GM23248 (cell line): ENCODE measurements around the gene SIK2. TPM values are rescaled to one million over a fixed set of nuclear protein-coding genes. Genes with fewer than 3 reads are reported as not detected.
A peak's percentile ranks its signal among the peaks of the same experiment; 100 is the strongest.

Experiments used
- DNase-seq: peaks from one replicate; pipeline ENCODE4 v3.0.0-alpha.2; 2015
- H2AFZ ChIP-seq: fragments of 200-600 bp; sonication (generic); 2 replicates; pipeline ENCODE4 v1.6.1; 2016; ENCODE audit warnings: antibody characterized with exemption
- H3F3A ChIP-seq: fragments of 200-600 bp; sonication (generic); 2 replicates; pipeline ENCODE4 v1.6.1; 2016; ENCODE audit warnings: mild to moderate bottlenecking, antibody characterized with exemption, mixed run types; ENCODE audit not compliant: insufficient read depth
- H3K27ac ChIP-seq: fragments of 200-600 bp; sonication (generic); 2 replicates; pipeline ENCODE4 v1.5.1; 2016; ENCODE audit warnings: mild to moderate bottlenecking
- H3K27me3 ChIP-seq: fragments of 200-600 bp; sonication (generic); replicated peaks from 2 replicates; pipeline ENCODE4 v1.6.1; 2016; ENCODE audit warnings: mild to moderate bottlenecking; ENCODE audit not compliant: insufficient read depth
- H3K36me3 ChIP-seq: fragments of 200-600 bp; sonication (generic); 2 replicates; pipeline ENCODE4 v1.6.1; 2016; ENCODE audit warnings: low read depth, mild to moderate bottlenecking
- H3K4me1 ChIP-seq: fragments of 200-600 bp; sonication (generic); 2 replicates; pipeline ENCODE4 v1.6.1; 2016; ENCODE audit warnings: mild to moderate bottlenecking; ENCODE audit not compliant: insufficient read depth
- H3K4me2 ChIP-seq: fragments of 200-600 bp; sonication (generic); one replicate; pipeline ENCODE4 v1.6.1; 2016; ENCODE audit warnings: mild to moderate bottlenecking; ENCODE audit not compliant: unreplicated experiment
- H3K4me3 ChIP-seq: fragments of 200-600 bp; sonication (generic); 2 replicates; pipeline ENCODE4 v1.5.1; 2016; ENCODE audit warnings: mild to moderate bottlenecking
- H3K79me2 ChIP-seq: fragments of 200-600 bp; sonication (generic); 2 replicates; pipeline ENCODE4 v1.6.1; 2016; ENCODE audit warnings: mild to moderate bottlenecking; ENCODE audit not compliant: insufficient read depth
- H3K9ac ChIP-seq: fragments of 200-600 bp; sonication (generic); 2 replicates; pipeline ENCODE4 v1.6.1; 2016; ENCODE audit warnings: mild to moderate bottlenecking
- H3K9me2 ChIP-seq: fragments of 200-600 bp; sonication (generic); 2 replicates; pipeline ENCODE4 v1.6.1; 2016; ENCODE audit warnings: mixed run types, mild to moderate bottlenecking, moderate library complexity; ENCODE audit not compliant: insufficient read depth
- H3K9me3 ChIP-seq: fragments of 200-600 bp; sonication (generic); one replicate; pipeline ENCODE4 v1.6.1; 2017; ENCODE audit warnings: low read depth
- H4K20me1 ChIP-seq: fragments of 200-600 bp; sonication (generic); 2 replicates; pipeline ENCODE4 v1.6.0; 2016; ENCODE audit not compliant: insufficient read depth
- EZH2 ChIP-seq: fragments of 200-600 bp; sonication (generic); IDR thresholded peaks from 2 replicates; pipeline ENCODE4 v1.6.1; 2018; ENCODE audit warnings: antibody characterized with exemption, mild to moderate bottlenecking; ENCODE audit not compliant: insufficient read depth, poor library complexity, severe bottlenecking
- EZH2phosphoT487 ChIP-seq: fragments of 200-600 bp; sonication (generic); IDR thresholded peaks from 2 replicates; pipeline ENCODE4 v1.6.1; 2018; ENCODE audit warnings: antibody characterized with exemption, moderate library complexity, mild to moderate bottlenecking, low read depth; ENCODE audit not compliant: insufficient read depth
- WGBS, 2 experiments: methylation state at CpG; one replicate each; pipeline ENCODE4 v1.1.6; 2015 to 2017; ENCODE audit warnings: low lambda C conversion rate in 2 of 2, low coverage in 1 of 2; ENCODE audit errors: missing lambda C conversion rate in 2 of 2; 5-methylcytosine and 5-hydroxymethylcytosine counted together
- in situ Hi-C: fragments of 300-500 bp; cut with MboI; formaldehyde crosslinking; loops from 2 replicates; pipeline ENCODE4 v1.15.0; 2020
- polyA plus RNA-seq: library from polyadenylated mRNA; unstranded; fragments of >200 nt; fragmentation: Nextera tagmentation; extraction: Ambion mirVana; gene quantifications from 2 replicates; pipeline ENCODE4 v1.2.1, GENCODE V29; 2016
- total RNA-seq: library from RNA; depleted of rRNA; stranded (reverse); fragments of >200 nt; shearing (Covaris generic); gene quantifications from 2 replicates; pipeline ENCODE4 v1.2.3, GENCODE V29; 2014

Gene SIK2
- total and polyA plus RNA-seq, 2 experiments from 2014 or later, result 5.9 to 14.8 TPM

DNA sequence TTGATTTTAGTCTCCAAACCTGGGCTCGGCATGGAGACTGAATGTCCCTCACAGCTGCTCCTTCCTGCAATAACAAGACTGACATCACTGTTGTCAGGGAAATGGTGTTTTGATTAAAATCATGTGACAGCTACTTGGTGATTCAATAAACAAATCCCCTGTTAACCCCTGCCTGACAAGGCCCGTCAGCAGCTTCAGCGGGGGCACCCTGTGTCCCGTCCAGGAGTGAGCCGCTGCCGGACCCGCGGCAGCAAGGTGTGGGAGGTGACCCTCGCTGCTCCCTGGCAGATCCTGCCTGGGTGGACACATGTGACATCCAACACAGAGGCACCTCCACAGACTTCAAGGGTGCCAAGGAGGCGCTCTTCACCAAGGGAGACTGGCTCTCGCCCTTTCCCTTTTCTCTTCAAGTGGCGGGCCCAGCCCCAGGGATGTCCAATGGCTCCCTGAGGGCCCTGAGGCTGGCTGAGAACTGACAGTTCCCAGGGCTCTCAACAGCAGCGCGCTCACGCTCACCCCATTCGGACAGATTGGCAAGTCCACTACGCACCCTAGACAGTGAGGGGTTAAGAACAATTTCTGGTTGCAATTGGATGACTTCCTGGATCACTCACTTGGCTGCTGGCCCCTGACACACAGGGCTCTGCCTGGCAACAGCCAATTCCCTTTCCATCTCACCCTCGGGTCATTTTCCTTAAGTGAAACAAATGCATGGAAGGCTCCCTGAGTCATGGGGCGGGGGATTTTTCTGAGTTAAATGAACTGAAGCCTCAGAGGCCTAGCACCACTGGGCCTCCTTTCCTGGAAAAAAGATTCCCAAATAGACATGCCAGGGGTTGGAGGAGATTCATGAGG, 133.2 kb downstream of the SIK2 start:
- Histone ChIP-seq H3K9me3 (no peaks in the 10 kb centered on the region), H3K27ac (peak overlapping the region; percentile 99), H3K9me2 (no peaks in the 10 kb centered on the region), H4K20me1 (no peaks in the 10 kb centered on the region), H3K4me3 (peak overlapping the region; percentile 61), H3K79me2 (no peaks in the 10 kb centered on the region), H3K36me3 (peaks cover 5% of the 10 kb centered on the region; the same call in 1 of the 2 replicates), H3K4me1 (peaks cover 57% of the 10 kb centered on the region), H3K4me2 (peak overlapping the region; percentile 81), H3K9ac (peak overlapping the region; percentile 93), H2AFZ (peak overlapping the region; percentile 70), H3F3A (peaks cover 58% of the 10 kb centered on the region), H3K27me3 (no peaks in the 10 kb centered on the region)
- WGBS, 2 experiments, result 1% methylated on average over 19 of the region's 19 CpGs
- in situ Hi-C loops, result no loop called here
- TF ChIP-seq EZH2 (no peak), EZH2phosphoT487 (no peak)
- DNase-seq, result peak; percentile 99

DNA sequence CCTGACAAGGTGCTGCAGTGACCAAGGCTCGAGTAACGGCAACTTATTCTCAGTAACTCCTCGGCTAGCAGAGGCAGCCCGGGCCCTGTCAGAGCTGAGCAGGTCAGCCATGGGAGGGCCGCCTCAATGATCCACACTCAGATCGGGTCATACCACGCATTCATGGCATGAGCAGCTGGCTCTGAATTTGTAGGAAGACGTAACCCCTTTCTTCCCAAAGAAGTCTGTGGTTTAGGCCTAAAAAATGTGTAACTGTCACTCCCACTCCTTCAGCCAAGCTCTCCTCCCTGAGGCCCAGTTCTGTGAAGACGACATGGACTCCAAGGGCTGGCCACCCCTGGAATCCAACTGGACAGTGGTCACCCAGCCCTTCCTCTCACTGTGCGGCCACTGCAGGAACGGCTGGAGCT, 133.9 kb downstream of the SIK2 start:
- Histone ChIP-seq H3K9me2 (no peaks in the 10 kb centered on the region), H3F3A (peaks cover 58% of the 10 kb centered on the region), H3K27me3 (no peaks in the 10 kb centered on the region), H3K9ac (peak overlapping the region; percentile 93), H3K27ac (peak overlapping the region; percentile 99), H3K36me3 (peaks cover 12% of the 10 kb centered on the region; the same call in 1 of the 2 replicates), H2AFZ (peak overlapping the region; percentile 70), H3K4me2 (peak overlapping the region; percentile 66), H4K20me1 (no peaks in the 10 kb centered on the region), H3K4me3 (peak overlapping the region; percentile 30), H3K4me1 (peaks cover 57% of the 10 kb centered on the region), H3K79me2 (no peaks in the 10 kb centered on the region), H3K9me3 (no peaks in the 10 kb centered on the region)
- TF ChIP-seq EZH2phosphoT487 (no peak), EZH2 (no peak)
- in situ Hi-C loops, result no loop called here
- WGBS, 2 experiments, result 12 to 15% methylated on average over 11 of the region's 11 CpGs
- DNase-seq, result peak; percentile 85

GRCh38 chr11:111736621-111737443, 134.6 kb downstream of the SIK2 start:
- DNase-seq, result peak; percentile 50
- H3K9ac ChIP-seq, result peak overlapping the region; percentile 93
- H3F3A ChIP-seq, result peaks cover 54% of the 10 kb centered on the region
- H3K4me2 ChIP-seq, result peak overlapping the region; percentile 66
- H3K9me3 ChIP-seq, result no peaks in the 10 kb centered on the region
- no peaks in the 10 kb centered on the region for H3K27me3 ChIP-seq
- no peaks in the 10 kb centered on the region for H4K20me1 ChIP-seq
- H3K36me3 ChIP-seq, result peaks cover 18% of the 10 kb centered on the region
- peak overlapping the region; percentile 99 for H3K27ac ChIP-seq
- no peaks in the 10 kb centered on the region for H3K9me2 ChIP-seq
- TF ChIP-seq EZH2phosphoT487 (no peak), EZH2 (no peak)
- in situ Hi-C loops, result no loop called here
- H3K4me3 ChIP-seq, result peak overlapping the region; percentile 30; the same call in 1 of the 2 replicates
- H3K4me1 ChIP-seq, result peaks cover 57% of the 10 kb centered on the region
- H3K79me2 ChIP-seq, result no peaks in the 10 kb centered on the region
- 41 to 42% methylated on average over 15 of the region's 15 CpGs for whole genome bisulfite sequencing, 2 experiments
- peak overlapping the region; percentile 70 for H2AFZ ChIP-seq

DNA sequence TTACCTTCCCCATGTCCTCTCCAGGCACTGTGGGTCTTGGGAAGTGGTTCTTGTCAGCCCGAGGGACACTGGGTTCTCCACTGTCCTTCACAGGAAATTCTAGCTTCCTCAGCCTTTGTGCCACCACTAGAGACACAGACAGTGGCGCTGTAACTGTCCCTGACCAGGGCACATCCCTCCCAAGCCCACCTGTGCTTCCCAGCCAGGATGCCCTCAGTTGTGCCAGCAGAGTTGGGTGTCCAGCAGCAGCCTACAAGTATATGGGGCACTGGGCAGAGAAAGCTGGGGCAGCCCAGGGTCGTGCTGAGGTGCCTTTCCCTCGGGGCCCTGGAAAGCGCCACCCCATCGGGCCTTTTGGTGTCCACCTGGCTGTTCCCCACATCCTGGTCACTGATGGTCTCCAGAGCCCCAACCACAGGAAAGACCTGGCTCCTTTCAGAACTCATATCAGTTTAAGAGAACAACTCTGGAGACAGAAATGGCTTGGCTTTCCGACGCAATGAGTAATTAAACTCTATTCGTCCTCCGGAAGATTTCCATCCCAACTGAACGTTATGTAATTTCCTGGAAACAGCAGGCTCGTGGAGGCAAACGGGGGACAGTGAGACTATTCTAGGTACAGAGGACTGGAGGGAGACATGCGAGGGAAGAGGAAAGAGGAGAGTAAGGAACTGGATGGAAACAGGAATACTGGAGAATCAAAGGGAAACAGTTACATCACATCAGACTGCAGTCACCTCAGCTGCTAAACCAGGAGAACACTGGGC, 135.4 kb downstream of the SIK2 start:
- Histone ChIP-seq H4K20me1 (no peaks in the 10 kb centered on the region), H3F3A (peaks cover 46% of the 10 kb centered on the region), H3K9me2 (no peaks in the 10 kb centered on the region), H3K27ac (peak overlapping the region; percentile 99), H3K4me1 (peaks cover 54% of the 10 kb centered on the region), H3K27me3 (no peaks in the 10 kb centered on the region), H3K79me2 (no peaks in the 10 kb centered on the region), H3K4me2 (peak overlapping the region; percentile 41), H3K9me3 (no peaks in the 10 kb centered on the region), H3K36me3 (peaks cover 22% of the 10 kb centered on the region), H3K4me3 (no peak overlapping the region), H2AFZ (peak overlapping the region; percentile 47; the same call in 1 of the 2 replicates), H3K9ac (peak overlapping the region; percentile 93)
- TF ChIP-seq EZH2phosphoT487 (no peak), EZH2 (no peak)
- 43% methylated on average over 14 of the region's 14 CpGs for WGBS, 2 experiments
- in situ Hi-C loops, result no loop called here
- peak; percentile 58 for DNase-seq
